ENCODE measurements around the gene CREB3L1.

Gene CREB3L1

DNA sequence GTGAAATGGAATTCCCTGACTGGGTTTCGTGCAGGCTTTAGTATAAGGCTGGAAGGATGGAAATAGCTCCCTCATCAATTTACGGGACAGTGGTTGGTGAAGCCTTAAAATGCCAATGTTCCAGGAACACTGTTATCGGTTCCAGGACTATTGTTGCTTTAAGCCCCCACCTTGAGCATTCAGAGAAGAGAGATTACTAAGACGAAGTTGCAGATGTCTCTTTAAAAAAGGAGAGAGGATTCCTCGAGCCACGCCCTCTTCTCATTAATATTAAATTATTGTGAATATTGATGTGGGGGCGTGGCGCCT, 195 bp upstream of the CREB3L1 start:
- H3K36me3 ChIP-seq (ENCODE audit: control insufficient read depth, insufficient read depth, low read length): no peaks in the 10 kb centered on the region
- TF ChIP-seq, protein P1, sequence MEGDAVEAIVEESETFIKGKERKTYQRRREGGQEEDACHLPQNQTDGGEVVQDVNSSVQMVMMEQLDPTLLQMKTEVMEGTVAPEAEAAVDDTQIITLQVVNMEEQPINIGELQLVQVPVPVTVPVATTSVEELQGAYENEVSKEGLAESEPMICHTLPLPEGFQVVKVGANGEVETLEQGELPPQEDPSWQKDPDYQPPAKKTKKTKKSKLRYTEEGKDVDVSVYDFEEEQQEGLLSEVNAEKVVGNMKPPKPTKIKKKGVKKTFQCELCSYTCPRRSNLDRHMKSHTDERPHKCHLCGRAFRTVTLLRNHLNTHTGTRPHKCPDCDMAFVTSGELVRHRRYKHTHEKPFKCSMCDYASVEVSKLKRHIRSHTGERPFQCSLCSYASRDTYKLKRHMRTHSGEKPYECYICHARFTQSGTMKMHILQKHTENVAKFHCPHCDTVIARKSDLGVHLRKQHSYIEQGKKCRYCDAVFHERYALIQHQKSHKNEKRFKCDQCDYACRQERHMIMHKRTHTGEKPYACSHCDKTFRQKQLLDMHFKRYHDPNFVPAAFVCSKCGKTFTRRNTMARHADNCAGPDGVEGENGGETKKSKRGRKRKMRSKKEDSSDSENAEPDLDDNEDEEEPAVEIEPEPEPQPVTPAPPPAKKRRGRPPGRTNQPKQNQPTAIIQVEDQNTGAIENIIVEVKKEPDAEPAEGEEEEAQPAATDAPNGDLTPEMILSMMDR (IDR thresholded peaks at IDR 0.05): no peak
- H3K4me2 ChIP-seq (ENCODE audit: low read length): no peak overlapping the region
- H3K4me1 ChIP-seq: peaks cover 8% of the 10 kb centered on the region
- H3K27ac ChIP-seq: no peak overlapping the region
- H3K4me3 ChIP-seq (ENCODE audit: low read depth, low read length): no peak overlapping the region
- no peak overlapping the region for H3K9ac ChIP-seq
- no peaks in the 10 kb centered on the region for H3K27me3 ChIP-seq (ENCODE audit: control insufficient read depth, insufficient read depth, low read length)
- peak overlapping the region; percentile 83 for H2AFZ ChIP-seq
- H3K79me2 ChIP-seq: no peaks in the 10 kb centered on the region
- no peaks in the 10 kb centered on the region for H3K9me3 ChIP-seq (ENCODE audit: control insufficient read depth, low read length)

DNA sequence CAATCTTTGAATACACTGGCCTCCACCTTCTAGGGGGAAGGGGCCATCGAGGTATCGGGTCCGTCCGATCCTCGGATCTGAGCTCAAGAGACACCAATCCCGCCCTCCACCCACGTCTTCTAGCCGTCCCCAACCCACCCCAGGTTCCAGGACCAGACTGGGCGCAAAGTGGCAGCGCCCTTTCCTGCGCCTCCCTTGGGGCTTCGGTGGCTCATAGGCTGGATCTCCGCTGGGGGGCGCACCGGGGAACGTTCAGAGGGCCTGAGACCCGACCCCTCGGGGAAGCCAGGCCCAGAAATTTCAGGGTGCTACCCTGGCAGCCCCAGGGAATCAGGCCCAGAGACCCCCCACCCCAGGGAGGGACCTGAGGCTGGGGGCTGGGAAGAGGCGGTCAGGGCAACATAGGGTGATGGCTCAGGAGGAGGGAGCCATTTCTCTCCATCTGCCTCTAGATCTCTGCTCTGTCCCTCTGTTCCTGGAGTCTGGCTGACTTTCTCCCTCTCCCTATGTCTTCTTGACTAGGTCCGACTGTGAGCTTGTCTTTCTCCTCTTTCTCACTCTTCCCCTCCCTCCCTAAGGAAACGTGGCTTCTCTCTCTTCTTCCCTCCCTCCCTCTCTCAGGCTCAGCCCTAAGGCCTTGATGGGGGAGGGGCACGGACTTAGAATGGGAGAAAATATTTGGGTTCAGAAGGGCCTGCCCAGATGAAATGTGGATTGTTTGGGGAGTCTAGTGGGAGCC, 1.1 kb downstream of the CREB3L1 start:
- TF ChIP-seq, protein P1 (IDR thresholded peaks at IDR 0.05): peak; percentile 42
- H3K4me2 ChIP-seq (ENCODE audit: low read length): peak overlapping the region; percentile 68
- H3K27me3 ChIP-seq (ENCODE audit: control insufficient read depth, insufficient read depth, low read length): no peaks in the 10 kb centered on the region
- no peaks in the 10 kb centered on the region for H3K36me3 ChIP-seq (ENCODE audit: control insufficient read depth, insufficient read depth, low read length)
- no peaks in the 10 kb centered on the region for H3K9me3 ChIP-seq (ENCODE audit: control insufficient read depth, low read length)
- peak overlapping the region; percentile 50 for H3K4me3 ChIP-seq (ENCODE audit: low read depth, low read length)
- peak overlapping the region; percentile 36 for H3K27ac ChIP-seq
- no peaks in the 10 kb centered on the region for H3K79me2 ChIP-seq
- no peak overlapping the region for H3K9ac ChIP-seq
- H2AFZ ChIP-seq: peak overlapping the region; percentile 79
- H3K4me1 ChIP-seq: peaks cover 8% of the 10 kb centered on the region

DNA sequence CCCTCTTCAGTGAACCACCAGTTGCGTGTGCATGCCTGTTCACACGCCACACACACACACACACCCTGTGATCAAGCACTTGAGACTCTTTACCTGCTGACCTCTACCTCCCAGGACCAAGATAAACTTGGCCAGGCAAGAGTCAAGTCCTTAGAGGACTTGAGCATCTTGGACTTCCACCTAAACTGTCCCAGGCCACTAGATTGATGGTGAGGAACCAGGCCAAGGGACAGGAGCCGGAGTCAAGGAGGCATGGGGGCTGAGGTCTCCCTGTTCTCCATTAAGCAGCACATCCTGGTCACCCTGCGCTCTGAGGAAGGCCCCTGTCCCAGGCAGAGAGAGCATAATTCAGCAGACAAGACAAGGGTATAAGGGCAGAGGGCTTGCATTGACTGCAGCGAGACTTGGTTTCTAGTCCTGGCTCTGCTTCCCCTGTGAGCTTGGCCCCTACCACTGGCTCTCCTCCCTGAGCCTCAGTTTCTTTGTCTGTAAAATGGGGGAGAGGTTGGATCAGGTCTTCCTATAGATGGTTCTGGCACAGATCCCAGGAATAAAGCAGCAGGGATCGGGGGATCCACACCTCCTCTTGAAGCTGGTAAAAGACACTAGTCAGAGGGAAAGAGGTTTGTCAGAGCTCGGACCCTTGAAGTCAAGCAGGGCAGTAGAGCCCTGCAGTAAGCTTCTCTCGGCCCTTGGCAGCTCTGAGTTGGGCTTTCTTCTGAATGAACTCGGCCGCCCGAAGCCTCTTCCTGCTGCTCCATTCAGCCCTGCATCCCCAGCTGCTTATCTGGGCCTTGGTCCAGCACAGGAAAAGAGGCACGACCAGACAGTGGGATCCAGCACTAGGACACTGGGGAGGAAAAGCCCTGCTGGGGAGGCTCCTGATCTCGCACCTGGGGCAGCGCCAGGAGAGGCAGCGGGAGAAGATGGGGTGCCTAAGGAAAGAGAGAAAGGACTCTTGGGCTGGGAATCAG, 2.0 kb downstream of the CREB3L1 start:
- peaks cover 8% of the 10 kb centered on the region for H3K4me1 ChIP-seq
- H3K27me3 ChIP-seq (ENCODE audit: control insufficient read depth, insufficient read depth, low read length): no peaks in the 10 kb centered on the region

DNA sequence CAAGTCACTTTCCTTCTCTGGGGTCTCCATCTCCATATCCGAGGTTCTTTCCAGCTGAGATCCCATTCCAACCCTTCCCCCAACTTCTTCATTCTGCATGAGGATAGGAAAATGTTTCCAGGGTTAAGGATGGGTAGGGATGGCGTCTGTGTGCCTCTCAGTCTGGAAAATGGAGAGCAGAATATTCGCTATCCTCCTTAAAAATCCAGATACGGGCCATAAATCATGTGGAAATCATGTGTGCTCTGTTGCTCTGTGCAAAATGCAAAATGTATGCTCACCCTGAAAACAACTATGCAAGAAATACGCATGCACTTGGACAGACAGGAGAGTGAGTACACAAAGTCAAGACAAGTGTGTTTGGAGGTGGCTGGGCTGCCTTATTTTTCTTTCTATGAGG, 3.2 kb downstream of the CREB3L1 start:
- Histone ChIP-seq H3K4me1 (peaks cover 8% of the 10 kb centered on the region), H3K4me3 (ENCODE audit: low read depth, low read length) (no peak overlapping the region), H3K9ac (no peak overlapping the region), H2AFZ (no peak overlapping the region), H3K4me2 (ENCODE audit: low read length) (no peak overlapping the region), H3K9me3 (ENCODE audit: control insufficient read depth, low read length) (no peaks in the 10 kb centered on the region), H3K27me3 (ENCODE audit: control insufficient read depth, insufficient read depth, low read length) (no peaks in the 10 kb centered on the region), H3K27ac (no peak overlapping the region), H3K79me2 (no peaks in the 10 kb centered on the region), H3K36me3 (ENCODE audit: control insufficient read depth, insufficient read depth, low read length) (no peaks in the 10 kb centered on the region)
- TF ChIP-seq, protein P1 (IDR thresholded peaks at IDR 0.05): no peak

More for the DNA sequence above, 2.0 kb downstream of the CREB3L1 start:
- H3K9ac ChIP-seq: no peak overlapping the region
- H3K4me2 ChIP-seq (ENCODE audit: low read length): peak overlapping the region; percentile 68
- H3K9me3 ChIP-seq (ENCODE audit: control insufficient read depth, low read length): no peaks in the 10 kb centered on the region
- no peak overlapping the region for H3K27ac ChIP-seq
- TF ChIP-seq, protein P1 (IDR thresholded peaks at IDR 0.05): no peak
- peak overlapping the region; percentile 50 for H3K4me3 ChIP-seq (ENCODE audit: low read depth, low read length)
- H3K36me3 ChIP-seq (ENCODE audit: control insufficient read depth, insufficient read depth, low read length): no peaks in the 10 kb centered on the region
- H3K79me2 ChIP-seq: no peaks in the 10 kb centered on the region
- peak overlapping the region; percentile 79 for H2AFZ ChIP-seq
